CD4-positive, alpha-beta T cell (primary cell): ENCODE measurements around the gene PER3. TPM values are rescaled to one million over a fixed set of nuclear protein-coding genes. Genes with fewer than 3 reads are reported as not detected.

Experiments used
- ATAC-seq: fragments of 200-7000 bp; cut with Tn5 transposase; one replicate; pipeline ENCODE4 v1.10.0; 2022; ENCODE audit warnings: mild to moderate bottlenecking; ENCODE audit not compliant: poor library complexity
- CTCF ChIA-PET: fragments of 350-600 bp; sonication (Branson Sonifier 250); formaldehyde crosslinking; loops from one replicate; lab custom pipeline; 2021; ENCODE audit warnings: antibody characterized with exemption, inconsistent platforms; lab: Charles Lee
- POLR2A ChIA-PET: fragments of 350-600 bp; sonication (Branson Sonifier 250); formaldehyde crosslinking; loops from one replicate; lab custom pipeline; 2021; ENCODE audit warnings: antibody characterized with exemption, inconsistent platforms; lab: Charles Lee
- DNase-seq, 14 experiments: peaks; one replicate each; pipeline ENCODE4 v3.0.0-alpha.2; 2013 to 2020; ENCODE audit warnings: mixed read lengths in 2 of 14
- H3K27ac ChIP-seq, 2 donors: one replicate each; pipeline versions ENCODE4 v1.5.1 to v1.7.0; 2013; ENCODE audit warnings: low read length in 2 of 2, low read depth in 1 of 2, mild to moderate bottlenecking in 1 of 2
- H3K27me3 ChIP-seq, 2 experiments: 1 replicate in 1 of 2; 2 replicates in 1 of 2; pipeline versions ENCODE4 v1.6.1 to v1.7.0; 2013; ENCODE audit warnings: low read length in 2 of 2, control low read depth in 1 of 2, mild to moderate bottlenecking in 1 of 2, moderate library complexity in 1 of 2; ENCODE audit not compliant: insufficient read depth in 2 of 2, control insufficient read depth in 1 of 2
- H3K36me3 ChIP-seq: one replicate; pipeline ENCODE4 v1.6.1; 2013; ENCODE audit warnings: low read length, control low read depth; ENCODE audit not compliant: insufficient read depth
- H3K4me1 ChIP-seq: one replicate; pipeline ENCODE4 v1.6.1; 2013; ENCODE audit warnings: low read length, control low read depth; ENCODE audit not compliant: insufficient read depth
- H3K4me3 ChIP-seq: one replicate; pipeline ENCODE4 v1.5.1; 2013; ENCODE audit warnings: mild to moderate bottlenecking, low read length, moderate library complexity
- H3K9me3 ChIP-seq, 2 experiments: 1 replicate in 1 of 2; 2 replicates in 1 of 2; pipeline versions ENCODE4 v1.6.1 to v1.7.0; 2013; ENCODE audit warnings: low read length in 2 of 2, mild to moderate bottlenecking in 2 of 2, control low read depth in 1 of 2, moderate library complexity in 1 of 2; ENCODE audit not compliant: control insufficient read depth in 1 of 2, insufficient read depth in 1 of 2
- H3K27ac Mint-ChIP-seq: one replicate; pipeline ENCODE4 v1.8.0; 2020; ENCODE audit warnings: mixed read lengths
- H3K27me3 Mint-ChIP-seq: one replicate; pipeline ENCODE4 v1.8.0; 2021; ENCODE audit warnings: mixed read lengths
- H3K36me3 Mint-ChIP-seq: one replicate; pipeline ENCODE4 v1.8.0; 2021; ENCODE audit warnings: low read depth, mixed read lengths
- H3K4me1 Mint-ChIP-seq: one replicate; pipeline ENCODE4 v1.8.0; 2021; ENCODE audit warnings: low read depth, mixed read lengths
- H3K4me3 Mint-ChIP-seq: one replicate; pipeline ENCODE4 v1.8.0; 2020; ENCODE audit warnings: mild to moderate bottlenecking, mixed read lengths
- H3K9me3 Mint-ChIP-seq: one replicate; pipeline ENCODE4 v1.8.0; 2020; ENCODE audit warnings: mixed read lengths
- CTCF ChIP-seq: fragments of 200-600 bp; IDR thresholded peaks from one replicate; pipeline ENCODE4 v1.8.0; 2022; ENCODE audit warnings: antibody characterized with exemption, mild to moderate bottlenecking
- intact Hi-C, 2 experiments: fragments of 100-400 bp; cut with DNase I in 1 of 2; cut with micrococcal nuclease in 1 of 2; formaldehyde crosslinking; loops; one replicate each; pipeline versions ENCODE4 v1.15.1 to v1.9.0; 2023 to 2025; cut with DNase I, micrococcal nuclease
- total RNA-seq, 174 experiments: library from RNA in 2 of 174; stranded (reverse) in 2 of 174; gene quantifications; one replicate each; pipeline ENCODE4 v1.2.3 and lab custom pipeline; 2021 to 2026

The PER3 gene
- total RNA-seq, 2 experiments from 2014 or later: 10.1 to 11.4 TPM

- peak; percentile 74 to 90 (median 83) for DNase-seq
- ATAC-seq: peak; percentile 90
- no peaks in the 10 kb centered on the region for H3K27me3 ChIP-seq
- H3K27ac ChIP-seq: peak within 1 kb of the TSS in 1 of 2 donors; percentile 65
- Mint-ChIP-seq H3K9me3 (no peaks in the 10 kb centered on the region), H3K4me3 (peak within 1 kb of the TSS; percentile 96), H3K36me3 (peaks cover 46% of the 10 kb centered on the region), H3K27me3 (peaks cover 4% of the 10 kb centered on the region), H3K4me1 (peaks cover 51% of the 10 kb centered on the region), H3K27ac (peak within 1 kb of the TSS; percentile 87)
- TF ChIP-seq CTCF: no peak
- no peaks in the 10 kb centered on the region for H3K9me3 ChIP-seq
- intact Hi-C loops: loop anchor here in 1 of 2 experiments (1.0 kb wide), 1 partner anchor 12 kb away; no protein-coding TSS in a partner anchor
- ChIA-PET POLR2A (interaction anchor here (0.8 to 1.8 kb wide), 3 partner anchors 11 to 67 kb away, joined by 3 to 19 read pairs (median 3); no protein-coding TSS in a partner anchor), CTCF (no interaction called here)
- peaks cover 21% of the 10 kb centered on the region for H3K4me1 ChIP-seq
- H3K4me3 ChIP-seq: peak within 1 kb of the TSS; percentile 87
- H3K36me3 ChIP-seq: peaks cover 11% of the 10 kb centered on the region
Observed at GRCh38 chr1:7770997-7771822, 12.9 kb upstream of the PER3 start, which contains the start of gene VAMP3. VAMP3 (plus strand) TSS chr1:7771296; CDS start chr1:7771384, 88 bp downstream.

DNA sequence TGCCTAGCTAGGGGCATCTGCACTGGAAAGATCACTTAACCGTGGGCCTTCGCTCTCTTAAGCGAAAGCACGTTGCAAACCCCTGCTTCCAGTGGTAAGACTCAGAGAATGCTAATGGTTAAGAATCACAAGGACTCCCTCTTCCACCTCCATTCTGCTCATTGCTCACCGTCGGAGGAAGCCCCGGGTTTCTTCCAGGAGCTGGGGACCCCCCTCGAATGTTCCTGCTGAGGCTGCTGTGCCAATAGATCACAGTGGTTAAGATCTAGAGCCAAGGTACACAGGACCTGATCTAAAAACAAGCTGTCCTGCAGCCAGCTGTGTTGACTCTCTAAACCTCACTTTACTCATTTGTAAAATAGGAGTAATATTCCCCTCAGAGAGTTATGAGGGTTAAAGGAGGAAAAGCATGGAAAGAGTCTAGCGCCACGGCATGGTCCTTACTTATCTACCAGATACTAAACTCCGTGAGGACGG is 12.2 kb upstream of the PER3 start:
- ATAC-seq (no peak), DNase-seq (no peak)
- POLR2A ChIA-PET: interaction anchor here (0.8 to 1.8 kb wide), 2 partner anchors 10 to 67 kb away, joined by 3 to 19 read pairs; no protein-coding TSS in a partner anchor
- peak overlapping the region; percentile 91 for H3K4me3 Mint-ChIP-seq
- peaks cover 52% of the 10 kb centered on the region for H3K36me3 Mint-ChIP-seq
- H3K9me3 ChIP-seq: no peaks in the 10 kb centered on the region
- H3K27me3 ChIP-seq: no peaks in the 10 kb centered on the region
- H3K27me3 Mint-ChIP-seq: no peaks in the 10 kb centered on the region
- peak overlapping the region in 1 of 2 donors; percentile 59 for H3K27ac ChIP-seq
- no peak for TF ChIP-seq CTCF
- peak overlapping the region; percentile 87 for H3K4me3 ChIP-seq
- peak overlapping the region; percentile 87 for H3K27ac Mint-ChIP-seq
- peaks cover 55% of the 10 kb centered on the region for H3K4me1 Mint-ChIP-seq
- intact Hi-C loops: loop anchor here in 1 of 2 experiments (1.0 kb wide), 1 partner anchor 11 kb away; no protein-coding TSS in a partner anchor
- peaks cover 21% of the 10 kb centered on the region for H3K4me1 ChIP-seq
- CTCF ChIA-PET: no interaction called here
- H3K9me3 Mint-ChIP-seq: no peaks in the 10 kb centered on the region
- peaks cover 15% of the 10 kb centered on the region for H3K36me3 ChIP-seq

GRCh38 chr1:7777591-7777990 is 6.5 kb upstream of the PER3 start:
- Mint-ChIP-seq H3K27me3 (no peaks in the 10 kb centered on the region), H3K9me3 (no peaks in the 10 kb centered on the region), H3K4me1 (peaks cover 48% of the 10 kb centered on the region), H3K4me3 (no peak overlapping the region), H3K27ac (no peak overlapping the region), H3K36me3 (peaks cover 73% of the 10 kb centered on the region)
- H3K27me3 ChIP-seq: no peaks in the 10 kb centered on the region
- intact Hi-C loops: no loop called here
- DNase-seq (no peak), ATAC-seq (no peak)
- H3K4me1 ChIP-seq: peaks cover 20% of the 10 kb centered on the region
- no peak for TF ChIP-seq CTCF
- no peaks in the 10 kb centered on the region for H3K9me3 ChIP-seq
- ChIA-PET CTCF (no interaction called here), POLR2A (no interaction called here)
- H3K4me3 ChIP-seq: no peak overlapping the region
- peaks cover 43% of the 10 kb centered on the region for H3K36me3 ChIP-seq
- no peak overlapping the region for H3K27ac ChIP-seq
